Choroid plexus epithelial cell (primary cell): Measurements from ENCODE around the gene ABLIM1.

Experiments used
- DNase-seq: peaks from one replicate; pipeline ENCODE4 v3.0.0-alpha.2; 2010; ENCODE audit warnings: low read depth
- H3K4me3 ChIP-seq: 2 replicates; pipeline ENCODE4 v1.5.1; 2011; ENCODE audit warnings: low read depth, mild to moderate bottlenecking, control low read depth, low read length, moderate library complexity
- TF ChIP-seq, protein P1 (sequence below): conservative IDR thresholded peaks from 2 replicates; pipeline ENCODE4 v1.5.1; 2011; ENCODE audit warnings: low read depth, mild to moderate bottlenecking, control low read depth, inconsistent platforms, low read length, moderate library complexity

The ABLIM1 gene

DNA sequence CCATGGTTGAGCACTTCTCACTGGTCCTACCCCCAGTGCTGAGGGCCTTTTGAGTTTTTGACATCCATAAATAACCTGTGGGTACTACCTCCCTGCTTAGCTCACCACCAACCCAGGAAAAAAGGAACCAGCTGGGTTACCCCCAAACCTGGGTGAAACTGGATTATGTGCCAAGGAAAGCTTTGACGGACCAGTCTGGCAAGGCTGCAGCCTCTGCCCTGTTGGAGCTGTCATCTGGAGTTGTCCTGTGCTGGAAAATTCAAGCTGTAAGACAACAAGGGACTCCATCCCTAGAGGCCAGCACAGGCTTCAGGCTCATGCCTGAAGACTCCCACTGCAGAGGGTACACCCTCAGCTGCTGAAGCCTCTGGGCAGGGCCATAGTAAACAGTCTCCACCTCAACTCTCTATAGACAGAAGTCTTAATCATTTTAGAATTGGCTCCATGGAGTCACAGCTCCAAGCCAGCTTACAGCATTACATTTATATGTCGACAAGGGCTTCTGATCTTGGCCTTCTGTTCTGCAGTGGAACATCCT lies 138.2 kb downstream of the ABLIM1 start:
- TF ChIP-seq, protein P1, sequence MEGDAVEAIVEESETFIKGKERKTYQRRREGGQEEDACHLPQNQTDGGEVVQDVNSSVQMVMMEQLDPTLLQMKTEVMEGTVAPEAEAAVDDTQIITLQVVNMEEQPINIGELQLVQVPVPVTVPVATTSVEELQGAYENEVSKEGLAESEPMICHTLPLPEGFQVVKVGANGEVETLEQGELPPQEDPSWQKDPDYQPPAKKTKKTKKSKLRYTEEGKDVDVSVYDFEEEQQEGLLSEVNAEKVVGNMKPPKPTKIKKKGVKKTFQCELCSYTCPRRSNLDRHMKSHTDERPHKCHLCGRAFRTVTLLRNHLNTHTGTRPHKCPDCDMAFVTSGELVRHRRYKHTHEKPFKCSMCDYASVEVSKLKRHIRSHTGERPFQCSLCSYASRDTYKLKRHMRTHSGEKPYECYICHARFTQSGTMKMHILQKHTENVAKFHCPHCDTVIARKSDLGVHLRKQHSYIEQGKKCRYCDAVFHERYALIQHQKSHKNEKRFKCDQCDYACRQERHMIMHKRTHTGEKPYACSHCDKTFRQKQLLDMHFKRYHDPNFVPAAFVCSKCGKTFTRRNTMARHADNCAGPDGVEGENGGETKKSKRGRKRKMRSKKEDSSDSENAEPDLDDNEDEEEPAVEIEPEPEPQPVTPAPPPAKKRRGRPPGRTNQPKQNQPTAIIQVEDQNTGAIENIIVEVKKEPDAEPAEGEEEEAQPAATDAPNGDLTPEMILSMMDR: no peak
- H3K4me3 ChIP-seq: no peak overlapping the region
- no peak for DNase-seq

DNA sequence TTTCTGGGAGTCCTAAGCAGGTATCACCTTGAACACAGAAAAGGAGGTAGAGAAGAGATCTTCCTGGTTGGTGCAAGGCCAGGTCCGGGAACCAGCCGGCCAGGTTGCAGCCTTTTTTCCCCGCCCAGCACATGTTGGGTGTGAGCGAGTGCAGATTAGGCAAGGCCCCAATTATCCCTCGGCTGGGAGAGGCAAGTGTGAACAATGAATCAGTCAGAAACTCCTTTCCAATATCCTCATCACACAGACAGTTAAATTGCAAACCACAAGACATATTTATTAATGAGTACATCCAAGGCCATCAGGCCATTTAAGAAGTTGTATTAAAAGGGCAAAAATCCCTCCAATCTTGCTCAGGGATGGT lies 138.8 kb downstream of the ABLIM1 start:
- no peak overlapping the region for H3K4me3 ChIP-seq
- TF ChIP-seq, protein P1: no peak
- DNase-seq: no peak

DNA sequence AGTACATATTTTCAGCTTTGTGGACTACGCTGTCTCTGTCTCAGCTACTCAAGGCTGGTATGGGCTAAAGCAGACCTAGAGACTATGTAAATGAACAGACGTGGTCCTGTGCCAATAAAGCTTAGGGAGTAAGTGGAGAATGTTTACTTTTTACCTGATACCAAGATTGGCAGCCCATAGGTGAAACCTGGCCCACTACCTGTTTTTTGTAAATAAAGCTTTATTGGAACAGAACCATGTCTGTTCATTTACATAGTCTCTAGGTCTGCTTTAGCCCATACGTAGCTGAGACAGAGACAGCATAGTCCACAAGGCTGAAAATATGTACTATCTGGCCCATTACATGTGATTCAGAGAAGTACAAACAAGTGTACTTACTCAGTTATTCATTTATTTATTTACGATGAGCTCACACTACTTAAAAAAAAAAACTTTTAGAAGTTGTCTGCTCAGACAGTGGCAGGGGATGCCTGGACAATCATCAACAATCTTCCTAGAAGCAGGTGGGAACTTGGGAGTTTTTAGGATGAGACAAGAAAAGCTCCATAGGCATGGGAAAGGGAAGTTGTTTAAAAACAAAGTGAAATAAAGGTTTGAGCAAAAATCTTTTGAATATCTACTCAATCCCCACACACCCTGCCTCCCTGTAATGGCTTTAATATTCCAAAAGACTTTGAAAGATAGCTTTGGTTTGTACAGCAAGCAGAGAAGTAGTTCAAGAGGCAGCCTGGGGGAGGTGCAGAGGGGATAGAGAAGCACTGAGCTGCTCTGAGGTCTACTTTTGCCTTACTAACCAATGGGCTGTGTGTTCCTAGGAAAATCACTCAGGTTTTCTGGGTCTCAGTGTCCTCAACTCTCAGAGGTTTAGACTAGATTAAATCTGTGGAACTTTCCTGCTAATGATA lies 139.4 kb downstream of the ABLIM1 start:
- no peak for DNase-seq
- H3K4me3 ChIP-seq: no peak overlapping the region
- TF ChIP-seq, protein P1: no peak

DNA sequence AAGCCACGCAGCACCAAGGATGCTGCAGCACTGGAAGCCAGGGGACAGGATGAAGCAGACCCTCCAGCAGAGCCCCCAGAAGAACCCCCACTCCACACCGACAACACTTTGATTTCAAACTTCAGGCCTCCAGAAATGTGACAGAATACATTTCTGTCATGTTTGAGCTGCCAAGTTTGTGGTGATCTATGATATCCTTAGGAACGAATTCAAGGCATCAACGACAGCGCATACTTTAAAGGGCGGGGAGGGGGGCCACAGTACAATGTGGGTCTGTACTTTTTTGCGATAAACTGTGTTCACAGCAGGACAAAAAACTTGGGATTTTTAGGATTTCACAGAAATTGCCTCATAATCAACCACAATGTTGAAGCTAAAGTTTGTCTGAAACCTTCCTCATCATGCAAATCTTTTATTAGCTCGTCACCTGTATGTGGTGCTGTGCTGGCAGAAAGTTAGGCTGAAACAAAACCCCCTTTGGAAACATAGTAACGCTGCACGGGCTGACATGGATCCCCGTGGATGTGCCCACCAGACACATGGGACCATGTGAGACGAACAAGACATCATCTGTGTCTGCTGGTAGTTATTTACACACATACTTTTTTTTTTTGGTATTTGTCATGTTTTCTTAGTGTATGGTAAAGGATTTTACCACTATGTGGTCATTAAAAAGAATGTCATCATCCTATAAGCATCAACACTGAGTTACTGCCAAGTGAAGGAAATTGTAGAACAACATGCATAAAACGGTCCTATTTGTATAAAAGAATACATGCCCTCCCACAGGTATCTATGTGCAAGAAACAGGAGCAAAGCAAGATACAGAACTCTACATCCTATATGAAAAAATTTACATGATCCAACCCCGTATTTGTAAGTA lies 140.5 kb downstream of the ABLIM1 start:
- no peak overlapping the region for H3K4me3 ChIP-seq
- TF ChIP-seq, protein P1: no peak
- DNase-seq: no peak

DNA sequence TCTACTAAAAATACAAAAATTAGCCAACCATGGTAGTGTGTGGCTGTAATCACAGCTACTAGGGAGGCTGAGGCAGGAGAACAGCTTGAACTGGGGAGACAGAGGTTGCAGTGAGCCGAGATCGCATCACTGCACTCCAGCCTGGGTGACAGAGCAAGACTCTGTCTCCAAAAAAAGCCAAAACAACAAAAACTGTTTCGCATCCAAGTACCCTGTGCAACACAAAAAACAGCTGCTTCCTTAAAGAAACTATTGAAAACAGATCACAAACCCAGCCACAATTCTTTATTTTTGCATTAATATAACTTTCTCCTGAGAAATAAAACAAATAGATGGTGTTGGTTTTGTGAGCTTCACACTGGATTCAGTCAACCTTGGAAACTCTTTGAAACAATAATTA lies 141.7 kb downstream of the ABLIM1 start:
- DNase-seq: no peak
- TF ChIP-seq, protein P1: no peak
- no peak overlapping the region for H3K4me3 ChIP-seq

DNA sequence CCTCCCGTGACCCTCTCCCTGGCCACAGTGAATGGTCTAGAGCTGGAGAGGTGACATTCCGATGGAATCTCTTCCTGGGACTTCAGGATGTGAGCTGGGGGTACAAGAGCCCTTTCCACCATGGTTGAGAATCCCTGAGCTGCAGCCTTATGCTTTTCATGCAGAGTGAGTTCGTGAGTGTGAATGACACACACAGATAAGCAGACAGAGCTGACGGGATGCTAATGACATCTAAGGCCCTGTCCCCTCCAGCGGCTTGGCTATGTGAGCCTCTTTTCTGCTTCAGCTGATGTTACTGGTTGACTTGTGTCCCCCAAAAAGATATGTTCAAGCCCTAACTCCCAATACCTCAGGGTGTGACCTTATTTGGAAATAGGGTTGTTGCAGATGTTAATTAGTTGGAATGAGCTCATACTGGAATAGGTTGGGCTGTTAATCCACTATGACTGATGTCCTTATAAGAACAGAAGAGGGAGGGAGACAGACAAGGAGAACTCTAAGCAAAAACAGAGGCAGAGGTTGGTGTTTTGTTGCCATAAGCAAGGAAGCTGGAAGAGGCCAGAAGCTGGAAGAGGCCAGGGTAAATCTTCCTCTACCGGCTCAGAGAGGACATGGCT lies 142.7 kb downstream of the ABLIM1 start:
- TF ChIP-seq, protein P1: no peak
- DNase-seq: no peak
- no peak overlapping the region for H3K4me3 ChIP-seq
